Measurements from ENCODE around the gene KRTAP29-1. TPM values are rescaled to one million over a fixed set of nuclear protein-coding genes. Genes with fewer than 3 reads are reported as not detected.
"Not testable (repeated sequence)": the region's sequence is repeated elsewhere in the genome, so short reads cannot be mapped to it uniquely, and the experiment has no call there.

Gene KRTAP29-1
- total RNA-seq, 1 experiment from 2014 or later, result not detected

- TF ChIP-seq, protein P1, sequence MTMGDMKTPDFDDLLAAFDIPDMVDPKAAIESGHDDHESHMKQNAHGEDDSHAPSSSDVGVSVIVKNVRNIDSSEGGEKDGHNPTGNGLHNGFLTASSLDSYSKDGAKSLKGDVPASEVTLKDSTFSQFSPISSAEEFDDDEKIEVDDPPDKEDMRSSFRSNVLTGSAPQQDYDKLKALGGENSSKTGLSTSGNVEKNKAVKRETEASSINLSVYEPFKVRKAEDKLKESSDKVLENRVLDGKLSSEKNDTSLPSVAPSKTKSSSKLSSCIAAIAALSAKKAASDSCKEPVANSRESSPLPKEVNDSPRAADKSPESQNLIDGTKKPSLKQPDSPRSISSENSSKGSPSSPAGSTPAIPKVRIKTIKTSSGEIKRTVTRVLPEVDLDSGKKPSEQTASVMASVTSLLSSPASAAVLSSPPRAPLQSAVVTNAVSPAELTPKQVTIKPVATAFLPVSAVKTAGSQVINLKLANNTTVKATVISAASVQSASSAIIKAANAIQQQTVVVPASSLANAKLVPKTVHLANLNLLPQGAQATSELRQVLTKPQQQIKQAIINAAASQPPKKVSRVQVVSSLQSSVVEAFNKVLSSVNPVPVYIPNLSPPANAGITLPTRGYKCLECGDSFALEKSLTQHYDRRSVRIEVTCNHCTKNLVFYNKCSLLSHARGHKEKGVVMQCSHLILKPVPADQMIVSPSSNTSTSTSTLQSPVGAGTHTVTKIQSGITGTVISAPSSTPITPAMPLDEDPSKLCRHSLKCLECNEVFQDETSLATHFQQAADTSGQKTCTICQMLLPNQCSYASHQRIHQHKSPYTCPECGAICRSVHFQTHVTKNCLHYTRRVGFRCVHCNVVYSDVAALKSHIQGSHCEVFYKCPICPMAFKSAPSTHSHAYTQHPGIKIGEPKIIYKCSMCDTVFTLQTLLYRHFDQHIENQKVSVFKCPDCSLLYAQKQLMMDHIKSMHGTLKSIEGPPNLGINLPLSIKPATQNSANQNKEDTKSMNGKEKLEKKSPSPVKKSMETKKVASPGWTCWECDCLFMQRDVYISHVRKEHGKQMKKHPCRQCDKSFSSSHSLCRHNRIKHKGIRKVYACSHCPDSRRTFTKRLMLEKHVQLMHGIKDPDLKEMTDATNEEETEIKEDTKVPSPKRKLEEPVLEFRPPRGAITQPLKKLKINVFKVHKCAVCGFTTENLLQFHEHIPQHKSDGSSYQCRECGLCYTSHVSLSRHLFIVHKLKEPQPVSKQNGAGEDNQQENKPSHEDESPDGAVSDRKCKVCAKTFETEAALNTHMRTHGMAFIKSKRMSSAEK (CRISPR knock-in tag; IDR thresholded peaks at IDR 0.05; ENCODE audit: borderline replicate concordance), result no peak
- TF ChIP-seq IRF2 (CRISPR knock-in tag; IDR thresholded peaks at IDR 0.05; ENCODE audit: borderline replicate concordance, low read depth) (no peak), ATF1 (CRISPR knock-in tag; IDR thresholded peaks at IDR 0.05) (no peak), SOX15 (CRISPR knock-in tag; IDR thresholded peaks at IDR 0.05) (no peak)
Observed at GRCh38 chr17:41271858-41272257, 30.8 kb downstream of the KRTAP29-1 start (continued).

GRCh38 chr17:41271323-41271722 lies 31.3 kb downstream of the KRTAP29-1 start:
- H3K9me3 Mint-ChIP-seq; POLR2A ChIA-PET; CTCF ChIA-PET; H3K27ac Mint-ChIP-seq; DNase-seq (ENCODE audit: low spot score); H3K36me3 Mint-ChIP-seq; ATAC-seq; H3K27me3 Mint-ChIP-seq (ENCODE audit: low read depth); H3K4me1 Mint-ChIP-seq; H3K4me3 Mint-ChIP-seq: not testable (repeated sequence)

GRCh38 chr17:41267711-41268110 lies 34.9 kb downstream of the KRTAP29-1 start:
- ChIA-PET CTCF (no interaction called here), POLR2A (no interaction called here)
- ATAC-seq, result no peak
- DNase-seq (ENCODE audit: low spot score), result no peak
- no peak overlapping the region for H3K4me3 Mint-ChIP-seq
- no peak overlapping the region for H3K27ac Mint-ChIP-seq
- H3K9me3 Mint-ChIP-seq, result no peaks in the 10 kb centered on the region
- peaks cover 5% of the 10 kb centered on the region; the same call in 1 of the 2 replicates for H3K4me1 Mint-ChIP-seq
- no peaks in the 10 kb centered on the region for H3K36me3 Mint-ChIP-seq
- no peak for TF ChIP-seq RORB (CRISPR knock-in tag; IDR thresholded peaks at IDR 0.05)
- TF ChIP-seq SOX15 (CRISPR knock-in tag; IDR thresholded peaks at IDR 0.05), result no peak
- TF ChIP-seq ZNF121 (CRISPR knock-in tag; IDR thresholded peaks at IDR 0.05), result no peak
- no peak for TF ChIP-seq PRDM15 (CRISPR knock-in tag; IDR thresholded peaks at IDR 0.05)
- TF ChIP-seq ZNF671 (CRISPR knock-in tag; IDR thresholded peaks at IDR 0.05), result no peak
- TF ChIP-seq, protein P2, sequence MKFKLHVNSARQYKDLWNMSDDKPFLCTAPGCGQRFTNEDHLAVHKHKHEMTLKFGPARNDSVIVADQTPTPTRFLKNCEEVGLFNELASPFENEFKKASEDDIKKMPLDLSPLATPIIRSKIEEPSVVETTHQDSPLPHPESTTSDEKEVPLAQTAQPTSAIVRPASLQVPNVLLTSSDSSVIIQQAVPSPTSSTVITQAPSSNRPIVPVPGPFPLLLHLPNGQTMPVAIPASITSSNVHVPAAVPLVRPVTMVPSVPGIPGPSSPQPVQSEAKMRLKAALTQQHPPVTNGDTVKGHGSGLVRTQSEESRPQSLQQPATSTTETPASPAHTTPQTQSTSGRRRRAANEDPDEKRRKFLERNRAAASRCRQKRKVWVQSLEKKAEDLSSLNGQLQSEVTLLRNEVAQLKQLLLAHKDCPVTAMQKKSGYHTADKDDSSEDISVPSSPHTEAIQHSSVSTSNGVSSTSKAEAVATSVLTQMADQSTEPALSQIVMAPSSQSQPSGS (CRISPR knock-in tag; IDR thresholded peaks at IDR 0.05; ENCODE audit: borderline replicate concordance, low read depth), result no peak
- TF ChIP-seq, protein P3, sequence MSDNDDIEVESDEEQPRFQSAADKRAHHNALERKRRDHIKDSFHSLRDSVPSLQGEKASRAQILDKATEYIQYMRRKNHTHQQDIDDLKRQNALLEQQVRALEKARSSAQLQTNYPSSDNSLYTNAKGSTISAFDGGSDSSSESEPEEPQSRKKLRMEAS (CRISPR knock-in tag; IDR thresholded peaks at IDR 0.05), result no peak
- peaks cover 4% of the 10 kb centered on the region; the same call in 1 of the 2 replicates for H3K27me3 Mint-ChIP-seq (ENCODE audit: low read depth)

DNA sequence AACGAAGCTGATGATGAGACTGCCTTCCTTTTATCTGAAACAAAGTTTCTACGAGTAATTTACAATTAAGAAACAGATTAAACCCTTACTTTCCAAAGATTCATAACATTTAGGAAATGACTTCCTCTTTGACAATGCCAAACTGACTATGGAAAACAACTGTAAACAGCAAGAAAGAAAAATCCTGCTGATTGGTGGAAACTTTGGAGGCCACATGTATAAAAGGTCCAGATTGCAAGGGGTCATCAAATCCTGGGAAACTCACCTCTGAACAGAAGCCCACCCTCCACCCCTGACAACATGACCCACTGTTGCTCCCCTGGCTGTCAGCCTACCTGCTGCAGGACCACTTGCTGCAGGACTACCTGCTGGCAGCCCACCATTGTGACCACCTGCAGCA lies 37.6 kb downstream of the KRTAP29-1 start, which contains the start of gene KRTAP9-6:
Gene KRTAP9-6 (plus strand): TSS at position 301 of the 400 bp plus-strand sequence. CDS start 0 bp downstream, at position 301.
- Mint-ChIP-seq H3K36me3 (no peaks in the 10 kb centered on the region), H3K4me3 (no peak within 1 kb of the TSS), H3K27me3 (ENCODE audit: low read depth) (peaks cover 4% of the 10 kb centered on the region; the same call in 1 of the 2 replicates), H3K9me3 (no peaks in the 10 kb centered on the region), H3K27ac (no peak within 1 kb of the TSS), H3K4me1 (no peaks in the 10 kb centered on the region)
- ChIA-PET POLR2A (no interaction called here), CTCF (no interaction called here)
- DNase-seq (ENCODE audit: low spot score) (no peak), ATAC-seq (no peak)
- no peak for TF ChIP-seq HMGXB4 (CRISPR knock-in tag; IDR thresholded peaks at IDR 0.05)
- TF ChIP-seq ZNF416 (CRISPR knock-in tag; IDR thresholded peaks at IDR 0.05), result no peak
- TF ChIP-seq, protein P1 (CRISPR knock-in tag; IDR thresholded peaks at IDR 0.05; ENCODE audit: borderline replicate concordance), result no peak
- TF ChIP-seq TP53 (CRISPR knock-in tag; IDR thresholded peaks at IDR 0.05), result no peak

All from WTC11 (cell line).